Brain pericyte (primary cell): Measurements from ENCODE around the gene EIF4G3.

Experiments used
- DNase-seq: peaks from one replicate; pipeline ENCODE4 v3.0.0-alpha.2; 2012; ENCODE audit warnings: low read depth, low spot score

EIF4G3 gene

DNA sequence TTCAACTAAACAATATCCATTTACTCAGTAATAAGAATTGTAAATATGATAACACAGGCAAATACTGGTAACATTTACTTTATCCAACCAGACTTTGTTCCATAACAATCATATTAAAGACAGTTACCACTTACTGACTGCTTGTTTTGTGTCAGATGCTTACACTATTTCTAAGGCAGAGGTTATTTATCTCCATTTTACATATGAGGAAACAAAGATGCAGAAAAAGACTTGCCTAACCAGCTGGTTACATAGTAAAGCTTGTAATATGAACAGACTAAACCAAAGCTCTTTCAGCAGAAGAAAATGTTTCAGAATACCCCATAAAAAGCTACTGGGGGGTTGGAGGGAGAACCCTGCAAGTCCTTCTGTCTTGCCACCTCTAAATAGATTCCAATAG lies 180.1 kb downstream of the EIF4G3 start:
- no peak for DNase-seq

DNA sequence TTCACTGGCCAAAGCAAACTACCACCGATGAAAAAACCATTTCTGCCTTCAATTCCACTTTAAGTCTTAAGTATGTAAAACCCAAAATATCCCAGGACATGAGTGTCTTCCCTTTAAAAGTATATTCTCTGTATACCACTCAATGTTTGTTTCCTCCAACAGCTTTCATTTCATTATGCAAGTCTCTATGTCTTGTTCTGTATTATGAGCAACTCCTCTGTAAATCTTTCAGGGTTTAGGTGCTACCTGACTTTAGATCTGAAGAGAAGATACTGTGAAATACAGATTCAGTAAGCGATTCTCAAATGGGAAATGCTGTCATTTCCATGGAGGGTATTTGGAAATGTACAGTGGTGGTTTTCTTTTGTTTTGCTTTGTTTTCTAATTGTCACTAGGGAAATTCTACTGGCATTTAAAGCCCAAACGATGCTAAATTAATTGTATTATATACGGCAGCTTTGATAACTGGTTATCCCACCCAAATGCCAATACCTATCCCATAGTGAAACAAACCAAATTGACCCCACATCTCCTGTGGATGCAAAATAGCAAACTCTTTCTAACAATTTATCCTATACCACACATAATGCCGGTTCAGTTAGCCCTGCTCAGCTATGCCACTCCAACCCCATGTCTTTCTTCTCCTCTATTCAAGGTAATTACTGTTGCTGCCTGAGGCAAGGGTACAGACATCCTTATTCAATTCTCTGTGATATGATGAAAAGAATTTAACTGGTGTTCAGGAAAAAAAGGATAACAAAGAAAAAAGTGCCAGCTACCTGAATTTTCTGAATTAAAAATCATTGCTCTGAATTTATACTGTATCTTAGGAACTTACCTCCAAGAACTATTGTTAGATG lies 182.8 kb downstream of the EIF4G3 start:
- no peak for DNase-seq

DNA sequence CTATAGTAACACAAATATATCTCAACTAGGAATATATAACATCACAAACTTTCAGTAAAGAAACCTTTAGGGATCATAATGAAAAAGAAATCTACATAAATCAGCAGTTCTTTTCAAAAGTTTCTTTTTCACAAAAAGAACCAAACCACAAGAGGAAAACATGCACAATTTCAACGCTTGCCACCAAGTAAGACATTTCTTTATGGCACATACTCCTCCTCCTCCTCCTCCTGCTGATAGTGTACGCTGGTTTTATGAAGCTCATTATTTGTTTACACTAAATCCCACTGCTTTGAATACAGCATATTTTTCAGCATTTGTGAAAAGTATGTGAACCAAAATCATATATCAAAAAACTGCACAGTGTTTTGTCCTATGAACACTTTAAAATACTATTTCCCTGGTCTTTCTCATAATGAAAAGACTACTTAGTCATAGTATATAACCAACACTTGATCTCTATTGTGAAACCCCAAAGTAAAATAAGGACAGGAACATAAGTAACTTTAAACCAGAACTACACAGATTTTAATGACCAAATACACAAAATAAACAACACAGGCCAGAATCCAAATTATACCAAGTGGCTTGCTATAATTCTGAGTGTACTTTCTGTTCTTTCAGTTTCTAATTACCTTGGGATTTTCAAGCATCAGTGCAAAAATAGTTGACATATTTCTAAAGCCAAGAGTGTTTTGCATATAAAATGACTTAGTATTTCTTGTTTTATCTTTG lies 184.2 kb downstream of the EIF4G3 start:
- no peak for DNase-seq

DNA sequence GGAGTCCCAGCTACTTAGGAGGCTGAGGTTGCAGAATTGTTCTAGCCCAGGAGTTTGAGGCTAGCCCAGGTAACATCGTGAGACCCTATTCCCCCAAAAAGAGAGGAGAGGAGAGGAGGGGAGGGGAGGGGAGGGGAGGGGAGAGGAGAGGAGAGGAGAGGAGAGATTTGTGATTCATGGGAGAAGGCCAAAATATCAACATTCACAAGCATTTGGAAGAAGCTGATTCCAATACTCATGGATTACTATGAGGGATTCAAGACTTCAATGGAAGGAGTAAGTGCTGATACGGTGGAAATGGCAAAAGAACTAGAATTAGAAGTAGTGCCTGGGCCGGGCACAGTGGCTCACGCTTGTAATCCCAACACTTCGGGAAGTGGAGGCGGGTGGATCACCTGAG lies 187.8 kb downstream of the EIF4G3 start:
- no peak for DNase-seq

DNA sequence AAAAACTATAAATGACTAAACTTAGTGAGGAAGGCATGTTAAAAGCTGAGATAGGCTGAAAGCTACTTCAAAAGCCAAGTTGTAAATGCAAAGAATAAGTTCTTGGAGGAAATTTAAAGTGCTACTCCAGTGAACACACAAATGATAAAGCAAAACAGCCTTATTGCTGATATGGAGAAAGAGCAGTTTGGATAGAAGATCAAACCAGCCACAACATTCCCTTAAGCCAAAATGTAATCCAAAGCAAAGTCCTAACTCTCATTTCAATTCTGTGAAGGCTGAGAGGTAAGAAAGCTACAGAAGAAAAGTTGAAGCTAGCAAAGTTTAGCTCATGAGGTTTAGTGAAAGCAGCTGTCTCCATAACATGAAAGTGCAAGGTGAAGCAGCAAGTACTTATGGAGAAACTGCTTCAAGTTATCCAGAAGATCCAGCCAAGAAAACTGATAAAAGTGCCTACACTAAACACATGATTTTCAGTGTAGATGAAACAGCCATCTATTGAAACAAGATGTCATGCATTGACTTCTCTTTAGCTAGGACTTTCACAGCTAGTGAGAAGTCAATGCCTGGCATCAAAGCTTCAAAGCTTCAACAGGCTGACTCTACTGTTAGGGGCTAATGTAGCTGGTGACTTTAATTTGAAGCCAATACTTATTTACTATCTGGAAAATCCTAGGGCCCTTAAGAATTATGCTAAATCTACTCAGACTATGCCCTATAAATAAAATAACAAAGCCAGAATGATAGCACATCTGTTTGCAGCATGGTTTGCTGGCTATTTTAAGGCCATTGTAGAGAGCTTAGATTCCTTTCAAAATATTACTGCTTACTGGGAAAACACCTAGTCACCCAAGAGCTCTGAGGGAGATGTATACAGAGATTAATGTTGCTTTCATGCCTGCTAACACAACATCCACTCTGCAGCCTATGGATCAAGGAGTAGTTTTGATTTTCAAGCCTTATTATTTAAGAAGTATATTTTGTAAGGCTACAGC lies 188.6 kb downstream of the EIF4G3 start:
- DNase-seq: peak; percentile 32

DNA sequence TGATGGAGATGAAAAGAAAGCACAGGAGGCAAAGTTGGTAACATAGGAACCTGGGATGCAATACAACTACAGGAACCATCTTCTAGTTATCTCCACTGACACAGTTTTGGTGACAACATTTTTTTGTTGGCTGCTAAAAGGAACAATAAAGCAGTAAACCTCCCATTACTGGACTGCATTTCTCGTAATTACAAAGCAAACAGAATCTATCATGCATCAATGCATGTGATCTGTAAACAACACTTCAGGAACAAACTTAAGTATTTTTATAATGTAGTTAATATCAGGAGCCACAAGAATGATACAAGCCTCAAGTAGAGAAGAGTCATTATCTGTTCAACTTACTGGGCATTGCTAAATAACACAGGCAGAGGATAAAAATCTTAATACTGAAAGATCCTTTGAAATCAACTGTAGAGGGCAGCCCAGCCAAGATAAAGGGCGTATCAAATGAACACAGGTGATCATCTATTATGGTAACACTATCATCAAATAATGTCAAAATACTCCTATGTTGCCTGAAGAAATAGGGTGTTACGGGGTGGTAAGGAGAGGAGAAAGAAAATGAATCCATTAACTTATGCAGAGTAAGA lies 193.3 kb downstream of the EIF4G3 start:
- DNase-seq: no peak

DNA sequence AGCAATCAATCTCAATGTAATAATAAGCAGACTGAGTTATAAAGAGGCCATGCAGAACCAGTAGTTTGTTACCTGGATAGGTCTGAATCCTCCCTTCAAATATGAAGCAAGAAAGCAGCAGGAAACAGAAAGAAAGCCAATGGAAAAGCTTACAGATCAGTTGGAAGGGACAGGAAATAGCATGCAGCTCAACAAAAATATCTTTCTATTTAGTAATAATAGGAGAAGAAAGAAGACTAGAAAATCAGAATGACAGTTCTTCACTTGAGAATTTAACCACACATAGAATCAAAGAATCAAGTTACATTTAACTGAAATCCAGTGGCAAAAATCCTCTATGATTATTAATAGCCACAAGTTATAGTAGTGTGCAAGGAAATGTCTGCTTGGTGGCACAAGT lies 194.4 kb downstream of the EIF4G3 start:
- DNase-seq: no peak

DNA sequence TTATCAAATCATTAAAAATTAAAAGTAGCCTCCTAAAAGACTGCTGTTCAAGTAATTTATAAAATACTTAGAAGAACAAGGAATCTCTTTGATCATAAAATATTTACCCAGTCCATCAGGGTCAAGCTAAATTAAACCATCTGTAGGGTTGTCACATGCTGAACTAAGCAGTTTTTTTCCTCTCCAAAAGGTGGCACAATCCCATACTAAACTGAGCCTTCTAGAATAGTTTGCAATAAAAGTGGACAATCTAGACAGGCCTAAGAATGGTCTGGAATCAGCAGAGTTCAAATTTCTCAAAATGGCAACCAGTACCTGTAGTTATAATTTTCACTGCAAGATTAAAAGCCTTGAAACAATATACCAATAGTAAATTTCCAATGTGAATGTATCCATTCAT lies 194.8 kb downstream of the EIF4G3 start:
- DNase-seq: no peak

DNA sequence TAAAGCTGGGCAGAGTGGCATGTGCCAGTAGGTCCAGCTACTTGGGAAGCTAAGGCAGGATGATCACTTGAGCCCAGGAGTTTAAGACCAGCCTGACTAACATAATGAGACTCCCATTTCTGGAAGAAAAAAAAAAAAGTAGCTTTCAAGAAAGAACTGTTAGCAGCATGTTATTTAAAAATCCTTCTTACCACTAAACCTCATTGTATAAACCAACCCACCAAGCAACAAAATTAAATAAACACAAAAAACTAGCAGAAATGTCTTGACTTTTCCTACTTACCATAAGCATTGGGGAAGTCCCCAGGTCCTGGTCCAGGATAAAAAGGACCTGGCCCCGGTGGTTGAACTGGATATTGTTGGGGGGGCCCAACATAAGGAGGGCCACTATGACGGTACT lies 196.6 kb downstream of the EIF4G3 start:
- DNase-seq: no peak

DNA sequence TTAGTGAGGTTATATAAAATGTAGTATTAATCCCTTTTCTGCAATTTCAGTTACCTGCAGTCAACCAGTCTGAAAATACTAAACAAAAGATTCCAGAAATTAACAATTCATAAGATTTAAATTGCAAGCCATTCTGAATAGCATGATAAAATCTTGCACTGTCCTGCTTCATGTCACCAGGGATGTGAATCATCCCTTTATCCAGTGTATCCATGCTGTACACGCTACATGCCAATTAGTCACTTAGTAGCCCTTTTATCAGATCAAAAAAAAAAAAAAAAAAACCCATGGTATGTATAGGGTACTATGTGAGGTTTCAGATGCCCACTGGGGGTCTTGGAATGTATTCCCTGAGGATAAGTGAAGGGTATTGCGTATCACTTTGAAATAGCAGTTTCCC lies 198.3 kb downstream of the EIF4G3 start:
- no peak for DNase-seq

DNA sequence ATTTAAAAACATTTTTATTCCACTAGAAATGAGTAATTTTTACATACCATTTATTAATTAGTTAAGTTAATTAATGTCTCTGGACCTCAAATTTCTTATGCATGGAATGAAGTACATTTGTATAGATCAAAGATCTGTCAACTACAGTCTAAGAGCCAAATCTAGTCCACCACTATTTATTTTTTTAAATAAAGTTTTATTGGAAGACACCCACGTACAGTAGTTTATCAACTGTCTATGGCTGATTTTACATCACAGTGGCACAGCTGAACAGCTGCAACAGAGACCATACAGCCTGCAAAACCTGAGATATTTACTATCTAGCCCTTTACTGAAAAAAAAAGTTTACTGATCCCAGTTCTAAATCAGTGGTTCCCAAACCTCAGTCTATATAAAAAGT lies 201.0 kb downstream of the EIF4G3 start:
- DNase-seq: no peak

DNA sequence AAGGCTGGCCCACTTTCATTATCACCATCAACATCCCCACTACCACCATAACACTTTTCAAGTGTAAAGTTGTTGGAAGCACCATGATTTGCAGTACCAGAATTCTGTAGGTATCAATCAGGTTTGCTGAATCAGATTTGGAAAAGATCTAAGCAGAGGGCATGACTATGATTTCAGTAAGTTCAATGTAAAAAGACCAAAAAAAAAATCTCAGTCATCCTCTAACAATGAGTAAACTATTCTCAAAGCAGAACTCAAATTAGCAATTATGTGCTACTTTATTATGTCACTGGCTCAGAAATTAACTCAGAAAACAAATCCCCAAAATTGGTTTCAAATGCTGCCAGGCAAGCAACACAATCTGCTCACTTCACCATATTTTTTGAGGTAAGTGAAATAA lies 201.7 kb downstream of the EIF4G3 start:
- no peak for DNase-seq

DNA sequence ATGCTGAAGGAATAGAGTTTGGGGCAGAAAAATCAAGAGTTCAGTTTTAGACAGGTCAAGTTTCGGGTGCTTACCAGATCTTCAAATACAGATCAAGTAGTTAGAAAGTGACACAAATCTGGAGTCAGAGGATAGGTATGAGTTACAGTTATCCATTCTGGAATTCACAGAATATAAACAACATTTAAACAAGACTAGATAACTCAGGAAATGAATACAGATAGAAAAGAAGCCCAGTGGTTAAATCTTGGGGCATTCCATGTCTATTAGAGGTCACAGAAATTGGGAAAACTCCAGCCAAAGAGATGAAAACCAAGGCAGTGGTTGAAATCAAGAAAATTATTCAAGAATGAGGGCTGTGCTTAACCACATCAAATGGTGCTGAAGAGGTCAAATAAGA lies 202.6 kb downstream of the EIF4G3 start:
- DNase-seq: no peak

DNA sequence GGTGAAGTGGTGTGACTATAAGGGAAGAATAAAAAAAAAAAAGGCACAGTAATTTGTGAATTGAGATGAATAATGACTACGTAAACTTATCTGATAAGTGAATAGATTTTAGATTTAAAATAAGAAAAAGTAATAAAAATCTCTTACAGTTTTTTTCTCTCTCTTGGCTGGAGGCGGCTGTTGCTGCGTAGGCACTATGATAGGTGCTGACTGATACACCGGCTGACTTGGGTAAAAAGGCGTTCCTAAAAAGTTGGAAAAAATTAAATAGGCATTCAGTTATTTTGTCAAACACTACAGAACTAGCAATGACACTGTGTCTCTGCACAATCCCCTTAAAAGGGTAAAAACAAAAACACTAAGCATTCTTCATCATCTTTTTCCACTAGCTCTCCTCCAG lies 203.8 kb downstream of the EIF4G3 start:
- no peak for DNase-seq

DNA sequence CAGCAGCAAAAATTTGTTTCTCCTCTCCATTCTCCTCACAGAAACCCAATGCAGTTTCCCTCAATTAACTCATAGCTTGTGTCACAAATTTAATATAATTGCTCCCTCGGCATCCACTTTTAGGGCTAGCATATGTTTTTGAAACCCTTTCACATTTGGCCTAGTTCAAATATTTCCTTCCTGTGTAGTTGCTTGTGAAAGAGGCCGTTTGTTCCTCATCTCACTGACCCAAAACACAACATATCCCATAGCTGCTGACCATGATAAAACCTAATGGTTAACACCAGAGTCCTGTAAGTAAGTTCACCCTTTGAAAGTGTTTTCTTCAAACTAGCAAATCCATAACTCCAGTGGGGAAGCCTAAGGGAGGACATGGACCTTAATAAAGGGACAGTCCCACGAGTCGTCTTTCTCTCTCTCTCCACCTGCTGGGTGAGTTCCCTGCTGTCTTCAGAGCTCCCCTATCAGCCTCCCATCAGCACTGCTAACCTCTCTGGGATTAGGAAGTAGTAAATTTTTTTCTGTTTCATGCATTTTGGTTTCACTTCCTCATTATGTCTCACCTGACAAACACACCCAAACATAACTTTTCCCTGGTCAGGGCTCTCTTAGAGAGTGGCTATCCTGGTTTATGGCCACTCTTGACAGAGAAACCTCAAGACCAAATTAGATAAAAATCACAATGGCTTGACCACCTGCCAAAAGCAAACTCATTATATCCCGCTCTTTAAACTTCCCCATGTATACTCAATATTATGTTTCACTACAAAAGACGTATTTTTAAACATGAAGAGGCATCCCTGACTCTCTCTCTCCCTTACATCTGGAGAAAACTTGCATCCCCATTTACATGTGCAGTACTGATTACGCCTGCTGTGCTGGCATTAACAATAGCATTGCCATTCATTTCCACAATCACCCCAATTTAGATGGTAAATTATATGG lies 211.9 kb downstream of the EIF4G3 start:
- DNase-seq: no peak

DNA sequence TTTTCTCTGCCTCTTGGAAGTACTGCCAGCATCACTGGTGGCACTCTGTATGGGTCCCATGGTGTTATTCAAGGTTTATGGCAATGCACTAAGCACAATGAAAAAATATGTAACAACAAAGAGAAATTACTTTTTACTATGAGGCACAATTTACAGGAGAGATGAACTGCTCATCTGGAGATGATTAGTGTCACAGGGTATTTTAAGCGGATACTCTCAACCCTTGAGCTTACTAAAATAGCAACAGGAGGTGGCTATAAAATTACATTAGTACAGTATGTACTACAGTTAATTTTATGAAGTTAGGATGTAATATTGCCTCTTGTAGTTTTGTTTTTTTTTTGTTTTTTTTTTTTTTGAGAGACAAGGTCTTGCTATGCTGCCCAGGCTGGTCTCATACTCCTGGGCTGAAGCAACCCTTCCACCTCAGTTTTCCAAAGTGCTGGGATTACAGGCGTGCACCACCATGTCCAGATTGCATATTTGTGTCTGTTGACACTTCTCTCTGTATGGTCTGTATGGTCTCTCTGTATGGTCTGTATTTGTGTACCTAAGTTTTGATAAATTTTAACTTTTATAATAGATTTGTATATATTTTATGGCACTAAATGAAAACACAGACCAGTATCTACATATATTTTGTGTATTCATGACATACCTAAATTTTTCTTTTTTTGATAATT lies 214.0 kb downstream of the EIF4G3 start:
- DNase-seq: no peak

DNA sequence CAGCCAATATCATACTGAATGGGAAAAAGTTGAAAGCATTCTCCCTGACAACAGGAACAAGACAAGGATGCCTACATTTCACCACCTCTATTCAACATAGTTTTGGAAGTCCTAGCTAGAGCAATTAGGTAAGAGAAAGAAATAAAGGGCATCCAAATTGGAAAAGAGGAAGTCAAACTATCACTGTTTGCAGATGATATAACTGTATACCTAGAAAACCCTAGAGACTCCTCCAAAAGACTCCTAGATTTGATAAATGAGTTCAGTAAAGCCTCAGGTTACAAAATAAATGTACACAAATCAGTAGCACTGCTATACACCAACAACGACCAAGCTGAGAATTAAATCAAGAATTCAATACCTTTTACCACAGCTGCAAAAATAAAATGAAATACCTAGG lies 218.3 kb downstream of the EIF4G3 start:
- no peak for DNase-seq

DNA sequence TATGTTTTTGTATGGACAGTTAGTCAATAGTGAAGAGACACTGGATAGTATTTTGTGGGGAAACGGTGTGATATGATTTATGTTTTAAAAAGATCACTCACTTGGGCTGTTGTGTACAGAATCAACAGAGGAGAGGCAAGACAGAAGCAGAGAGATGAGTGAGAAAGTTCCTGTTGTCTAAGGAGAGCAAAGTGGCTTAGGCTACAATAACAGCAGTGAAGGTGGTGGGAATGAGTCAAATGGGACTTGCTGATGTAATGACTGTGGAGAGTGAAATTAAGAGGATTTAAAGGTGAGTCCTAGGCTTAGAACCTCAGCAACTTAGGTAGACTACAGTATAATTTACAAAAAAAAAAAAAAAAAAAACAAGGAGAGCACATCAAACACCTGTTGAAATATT lies 220.4 kb downstream of the EIF4G3 start:
- DNase-seq: no peak

DNA sequence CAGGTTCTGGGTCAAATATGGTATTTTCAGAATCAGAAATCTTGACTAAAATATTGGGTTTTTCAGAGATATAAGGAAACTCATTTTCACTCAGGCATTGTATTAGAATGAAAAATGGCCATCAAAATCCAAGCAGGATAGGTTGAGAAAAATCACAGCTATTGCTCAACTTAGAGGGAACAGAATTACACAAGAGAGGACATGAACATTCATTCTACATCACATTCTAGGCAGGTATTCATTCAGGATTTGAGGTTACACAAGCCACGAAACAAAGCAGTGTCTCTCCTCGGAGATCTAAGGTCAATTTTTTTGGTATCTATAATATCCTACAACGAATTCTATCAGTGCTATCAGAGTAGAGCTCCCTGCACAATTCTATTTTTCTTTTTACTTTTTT lies 226.0 kb downstream of the EIF4G3 start:
- DNase-seq: no peak
